SJSA1 (cell line): ENCODE measurements around the gene ALK. TPM values are rescaled to one million over a fixed set of nuclear protein-coding genes. Genes with fewer than 3 reads are reported as not detected.

Experiments
- DNase-seq, 2 experiments: peaks; one replicate each; pipeline ENCODE4 v3.0.0-alpha.2; 2015 to 2020; ENCODE audit warnings: low spot score in 2 of 2, low read depth in 1 of 2
- H3K27ac ChIP-seq: fragments of 250-450 bp; sonication (Bioruptor Pico); 2 replicates; pipeline ENCODE4 v1.5.1; 2020; ENCODE audit warnings: mild to moderate bottlenecking, moderate library complexity
- H3K27me3 ChIP-seq: fragments of 250-450 bp; sonication (Bioruptor Pico); replicated peaks from 2 replicates; pipeline ENCODE4 v1.5.1; 2020; ENCODE audit warnings: mild to moderate bottlenecking, moderate library complexity
- H3K36me3 ChIP-seq: fragments of 250-450 bp; sonication (Bioruptor Pico); 2 replicates; pipeline ENCODE4 v1.5.1; 2020; ENCODE audit warnings: mild to moderate bottlenecking
- H3K4me1 ChIP-seq: fragments of 250-450 bp; sonication (Bioruptor Pico); replicated peaks from 2 replicates; pipeline ENCODE4 v1.6.1; 2021; ENCODE audit warnings: mild to moderate bottlenecking
- H3K4me3 ChIP-seq: fragments of 250-450 bp; sonication (Bioruptor Pico); 2 replicates; pipeline ENCODE4 v1.5.1; 2020; ENCODE audit warnings: mild to moderate bottlenecking
- H3K9me3 ChIP-seq: fragments of 250-450 bp; sonication (Bioruptor Pico); replicated peaks from 2 replicates; pipeline ENCODE4 v1.5.1; 2020; ENCODE audit warnings: mild to moderate bottlenecking
- total RNA-seq: library from RNA; depleted of rRNA; stranded (reverse); fragments of >200 nt; shearing (Covaris generic); gene quantifications from 2 replicates; pipeline ENCODE4 v1.2.3, GENCODE V29; 2014; rRNA removed

ALK gene
- not detected in 2 replicates for total RNA-seq

DNA sequence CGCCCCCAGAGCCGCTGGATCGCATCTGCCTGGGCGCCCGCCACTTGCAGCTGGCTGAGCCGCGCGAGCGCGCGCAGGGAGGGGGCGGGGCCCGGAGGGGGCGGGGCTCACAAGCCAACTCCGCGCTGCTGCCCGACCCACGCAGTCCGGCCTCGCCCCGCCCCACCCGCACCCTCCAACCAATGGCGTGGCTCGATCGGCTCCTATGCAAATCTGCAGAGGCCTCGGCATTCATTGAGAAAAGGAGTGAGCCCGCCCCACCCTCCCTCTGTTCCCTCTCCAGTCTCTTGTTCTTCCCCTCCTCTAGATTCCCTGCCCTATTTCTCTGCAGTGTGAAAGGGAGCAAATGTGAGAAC, at the start of gene ALK:
ALK (minus strand) TSS at position 27 of the 356 bp plus-strand sequence. CDS start 927 bp downstream, outside the sequence.
- 0 out of 2 replicates have a peak, but pooled peaks cover 3% of the 10 kb centered on the region for H3K4me1 ChIP-seq
- H3K27ac ChIP-seq, result no peak within 1 kb of the TSS
- no peak within 1 kb of the TSS for H3K4me3 ChIP-seq
- peak; percentile 15 to 73 for DNase-seq
- H3K9me3 ChIP-seq, result 0 out of 2 replicates have a peak, but pooled peaks cover 9% of the 10 kb centered on the region
- H3K36me3 ChIP-seq, result no peaks in the 10 kb centered on the region
- H3K27me3 ChIP-seq, result peaks cover 35% of the 10 kb centered on the region

GRCh38 chr2:29966266-29966665, 44.9 kb upstream of the ALK start:
- no peaks in the 10 kb centered on the region for H3K4me1 ChIP-seq
- H3K27ac ChIP-seq, result no peak overlapping the region
- H3K4me3 ChIP-seq, result no peak overlapping the region
- no peak for DNase-seq
- H3K9me3 ChIP-seq, result no peaks in the 10 kb centered on the region
- H3K36me3 ChIP-seq, result no peaks in the 10 kb centered on the region
- H3K27me3 ChIP-seq, result peaks cover 20% of the 10 kb centered on the region

DNA sequence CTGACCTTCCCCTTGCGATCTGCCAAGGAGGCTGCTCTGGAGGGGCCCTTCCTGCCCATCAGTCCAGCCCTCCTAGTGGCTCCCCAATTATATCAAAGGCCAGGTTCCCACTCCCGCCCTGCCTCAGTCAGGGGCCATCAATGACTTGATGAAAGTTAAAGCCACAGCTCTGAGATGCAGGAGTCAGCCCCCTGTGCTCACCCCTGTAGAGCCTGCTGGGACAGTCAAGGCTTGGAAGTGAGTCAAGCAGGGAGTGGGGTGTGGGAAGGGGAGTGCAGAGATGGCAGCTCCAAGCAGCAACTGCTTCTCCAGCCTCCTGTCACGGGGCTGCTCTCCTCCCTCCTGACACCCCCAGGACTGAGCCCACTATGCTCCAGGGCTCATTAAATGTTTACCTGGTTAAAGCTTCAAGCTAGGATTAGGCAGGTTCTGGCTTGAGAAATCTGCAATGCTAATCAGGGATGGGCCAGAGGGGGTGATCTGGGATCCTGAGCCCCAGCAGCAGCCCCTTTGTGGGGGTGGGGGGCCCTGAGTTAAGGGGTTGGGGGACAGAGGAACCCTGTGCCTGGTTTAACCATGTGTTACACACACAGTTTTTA, 42.7 kb upstream of the ALK start:
- Histone ChIP-seq H3K36me3 (no peaks in the 10 kb centered on the region), H3K4me1 (no peaks in the 10 kb centered on the region), H3K4me3 (no peak overlapping the region), H3K27me3 (peaks cover 24% of the 10 kb centered on the region), H3K9me3 (no peaks in the 10 kb centered on the region), H3K27ac (no peak overlapping the region)
- DNase-seq, result no peak

GRCh38 chr2:29962922-29963321, 41.5 kb upstream of the ALK start:
- Histone ChIP-seq H3K4me1 (no peaks in the 10 kb centered on the region), H3K36me3 (no peaks in the 10 kb centered on the region), H3K27me3 (peaks cover 17% of the 10 kb centered on the region), H3K4me3 (no peak overlapping the region), H3K27ac (no peak overlapping the region), H3K9me3 (no peaks in the 10 kb centered on the region)
- no peak for DNase-seq

- no peaks in the 10 kb centered on the region for H3K9me3 ChIP-seq
- H3K27ac ChIP-seq, result no peak overlapping the region
- no peaks in the 10 kb centered on the region for H3K36me3 ChIP-seq
- H3K4me3 ChIP-seq, result no peak overlapping the region
- no peak for DNase-seq
- peaks cover 7% of the 10 kb centered on the region; the same call in 1 of the 2 replicates for H3K27me3 ChIP-seq
- H3K4me1 ChIP-seq, result no peaks in the 10 kb centered on the region
Measured at GRCh38 chr2:29954316-29954715, 32.9 kb upstream of the ALK start.

DNA sequence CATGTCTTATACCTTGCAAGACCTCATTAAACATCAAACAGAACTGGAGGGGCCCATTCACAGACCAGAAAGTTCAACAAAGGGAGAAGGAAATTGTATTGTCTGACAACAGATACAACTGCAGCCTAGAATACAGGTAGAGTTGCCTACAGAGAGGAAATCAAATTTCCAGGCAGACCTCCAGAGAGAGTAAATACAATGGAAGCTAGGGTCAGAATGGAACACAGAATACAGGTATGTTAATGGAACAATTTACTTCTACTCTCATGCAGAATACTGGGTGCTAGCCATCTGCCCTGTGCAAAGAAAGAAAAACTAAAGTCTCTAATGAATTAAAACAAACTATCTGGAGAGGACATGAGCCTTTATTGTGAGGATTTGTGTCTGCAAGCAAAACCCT, 31.6 kb upstream of the ALK start:
- Histone ChIP-seq H3K4me1 (no peaks in the 10 kb centered on the region), H3K27ac (no peak overlapping the region), H3K4me3 (no peak overlapping the region), H3K27me3 (peaks cover 7% of the 10 kb centered on the region; the same call in 1 of the 2 replicates), H3K36me3 (no peaks in the 10 kb centered on the region), H3K9me3 (no peaks in the 10 kb centered on the region)
- no peak for DNase-seq

DNA sequence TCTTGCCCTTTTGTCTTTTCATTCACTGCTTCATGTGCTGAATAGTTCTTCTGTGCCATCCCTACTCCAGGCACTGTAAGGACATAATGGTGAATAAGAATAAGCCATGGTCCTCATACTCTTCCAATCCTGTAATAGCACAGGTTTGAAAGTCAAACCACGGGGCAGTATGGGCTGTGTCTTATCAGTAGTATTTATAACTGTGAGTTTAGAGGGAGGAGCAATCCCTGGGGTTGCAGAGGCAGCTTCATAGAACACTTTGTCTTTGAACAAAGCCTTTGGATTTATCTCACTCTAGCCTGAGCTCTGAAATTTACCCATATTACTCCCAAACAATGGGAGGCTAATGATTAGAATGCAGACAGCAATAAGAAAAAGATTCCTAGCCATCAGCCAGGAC, 30.2 kb upstream of the ALK start:
- Histone ChIP-seq H3K27me3 (peaks cover 7% of the 10 kb centered on the region; the same call in 1 of the 2 replicates), H3K27ac (no peak overlapping the region), H3K36me3 (no peaks in the 10 kb centered on the region), H3K4me3 (no peak overlapping the region), H3K9me3 (no peaks in the 10 kb centered on the region), H3K4me1 (no peaks in the 10 kb centered on the region)
- DNase-seq, result no peak

GRCh38 chr2:29950481-29950880, 29.1 kb upstream of the ALK start:
- Histone ChIP-seq H3K27me3 (peaks cover 7% of the 10 kb centered on the region; the same call in 1 of the 2 replicates), H3K27ac (no peak overlapping the region), H3K4me3 (no peak overlapping the region), H3K4me1 (no peaks in the 10 kb centered on the region), H3K36me3 (no peaks in the 10 kb centered on the region), H3K9me3 (no peaks in the 10 kb centered on the region)
- no peak for DNase-seq

GRCh38 chr2:29949042-29949441, 27.7 kb upstream of the ALK start:
- Histone ChIP-seq H3K9me3 (no peaks in the 10 kb centered on the region), H3K4me1 (no peaks in the 10 kb centered on the region), H3K36me3 (no peaks in the 10 kb centered on the region), H3K4me3 (no peak overlapping the region), H3K27me3 (peaks cover 5% of the 10 kb centered on the region; the same call in 1 of the 2 replicates), H3K27ac (no peak overlapping the region)
- no peak for DNase-seq

- Histone ChIP-seq H3K4me3 (no peak overlapping the region), H3K27ac (no peak overlapping the region), H3K27me3 (no peaks in the 10 kb centered on the region), H3K9me3 (no peaks in the 10 kb centered on the region), H3K36me3 (no peaks in the 10 kb centered on the region), H3K4me1 (no peaks in the 10 kb centered on the region)
- no peak for DNase-seq
Measured at GRCh38 chr2:29946505-29946904, 25.1 kb upstream of the ALK start.

- no peak for DNase-seq
- Histone ChIP-seq H3K9me3 (no peaks in the 10 kb centered on the region), H3K4me3 (no peak overlapping the region), H3K4me1 (no peaks in the 10 kb centered on the region), H3K27ac (no peak overlapping the region), H3K36me3 (no peaks in the 10 kb centered on the region), H3K27me3 (no peaks in the 10 kb centered on the region)
Measured at GRCh38 chr2:29942711-29943110, 21.3 kb upstream of the ALK start.

- Histone ChIP-seq H3K9me3 (no peaks in the 10 kb centered on the region), H3K4me3 (no peak overlapping the region), H3K27ac (no peak overlapping the region), H3K36me3 (no peaks in the 10 kb centered on the region), H3K4me1 (no peaks in the 10 kb centered on the region), H3K27me3 (0 out of 2 replicates have a peak, but pooled peaks cover 5% of the 10 kb centered on the region)
- no peak for DNase-seq
Measured at GRCh38 chr2:29940706-29941105, 19.3 kb upstream of the ALK start.

DNA sequence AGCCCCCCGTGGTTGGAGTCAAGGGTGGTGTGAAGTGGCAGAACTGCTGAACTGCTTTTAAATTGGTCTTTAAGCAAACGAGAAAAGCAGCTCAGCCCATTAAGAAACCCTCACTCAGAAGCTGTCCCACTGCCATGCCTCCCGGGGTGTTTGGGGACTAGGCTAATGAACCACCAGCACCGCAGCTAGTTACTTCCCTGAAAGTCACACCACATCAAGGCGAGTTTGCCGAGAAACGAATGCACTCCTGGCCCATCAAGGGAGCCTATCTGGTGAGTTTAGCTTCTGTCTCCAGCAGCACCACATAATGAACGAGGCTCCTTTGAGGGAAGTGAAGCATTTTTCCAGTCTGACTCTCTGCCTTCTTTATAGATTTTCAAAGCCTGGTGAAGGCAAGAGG, 14.6 kb upstream of the ALK start:
- H3K9me3 ChIP-seq, result no peaks in the 10 kb centered on the region
- H3K36me3 ChIP-seq, result no peaks in the 10 kb centered on the region
- DNase-seq, result no peak
- H3K27ac ChIP-seq, result no peak overlapping the region
- H3K4me1 ChIP-seq, result no peaks in the 10 kb centered on the region
- 0 out of 2 replicates have a peak, but pooled peaks cover 11% of the 10 kb centered on the region for H3K27me3 ChIP-seq
- H3K4me3 ChIP-seq, result no peak overlapping the region

DNA sequence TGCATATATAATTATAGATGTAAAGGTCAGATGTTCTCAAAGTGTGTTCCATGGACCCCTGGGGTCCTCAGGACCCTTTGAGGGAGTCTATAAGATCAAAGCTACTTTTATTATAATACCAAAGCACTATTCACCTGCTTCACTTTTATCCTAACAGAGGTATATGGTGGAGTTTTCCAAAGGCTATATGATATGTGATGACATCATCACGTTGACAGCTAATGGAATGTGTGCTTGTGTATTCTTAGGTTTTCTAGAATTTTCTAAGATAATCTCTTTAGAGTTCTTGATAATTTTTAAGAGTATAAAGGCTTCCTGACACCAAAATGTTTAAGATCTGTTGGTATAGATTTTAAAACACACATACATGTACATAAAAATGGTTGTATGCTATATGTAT, 10.4 kb upstream of the ALK start:
- no peak for DNase-seq
- 0 out of 2 replicates have a peak, but pooled peaks cover 11% of the 10 kb centered on the region for H3K27me3 ChIP-seq
- no peaks in the 10 kb centered on the region for H3K36me3 ChIP-seq
- no peak overlapping the region for H3K27ac ChIP-seq
- H3K4me1 ChIP-seq, result no peaks in the 10 kb centered on the region
- no peaks in the 10 kb centered on the region for H3K9me3 ChIP-seq
- H3K4me3 ChIP-seq, result no peak overlapping the region
